HG03521 (cell line): ENCODE measurements around the gene HPCAL1.

Experiments
- ATAC-seq: cut with Tn5 transposase; IDR thresholded peaks from one replicate; pipeline ENCODE4 v1.9.1; 2021; ENCODE audit warnings: mild to moderate bottlenecking, moderate library complexity; ENCODE audit not compliant: unreplicated experiment

HPCAL1 gene

DNA sequence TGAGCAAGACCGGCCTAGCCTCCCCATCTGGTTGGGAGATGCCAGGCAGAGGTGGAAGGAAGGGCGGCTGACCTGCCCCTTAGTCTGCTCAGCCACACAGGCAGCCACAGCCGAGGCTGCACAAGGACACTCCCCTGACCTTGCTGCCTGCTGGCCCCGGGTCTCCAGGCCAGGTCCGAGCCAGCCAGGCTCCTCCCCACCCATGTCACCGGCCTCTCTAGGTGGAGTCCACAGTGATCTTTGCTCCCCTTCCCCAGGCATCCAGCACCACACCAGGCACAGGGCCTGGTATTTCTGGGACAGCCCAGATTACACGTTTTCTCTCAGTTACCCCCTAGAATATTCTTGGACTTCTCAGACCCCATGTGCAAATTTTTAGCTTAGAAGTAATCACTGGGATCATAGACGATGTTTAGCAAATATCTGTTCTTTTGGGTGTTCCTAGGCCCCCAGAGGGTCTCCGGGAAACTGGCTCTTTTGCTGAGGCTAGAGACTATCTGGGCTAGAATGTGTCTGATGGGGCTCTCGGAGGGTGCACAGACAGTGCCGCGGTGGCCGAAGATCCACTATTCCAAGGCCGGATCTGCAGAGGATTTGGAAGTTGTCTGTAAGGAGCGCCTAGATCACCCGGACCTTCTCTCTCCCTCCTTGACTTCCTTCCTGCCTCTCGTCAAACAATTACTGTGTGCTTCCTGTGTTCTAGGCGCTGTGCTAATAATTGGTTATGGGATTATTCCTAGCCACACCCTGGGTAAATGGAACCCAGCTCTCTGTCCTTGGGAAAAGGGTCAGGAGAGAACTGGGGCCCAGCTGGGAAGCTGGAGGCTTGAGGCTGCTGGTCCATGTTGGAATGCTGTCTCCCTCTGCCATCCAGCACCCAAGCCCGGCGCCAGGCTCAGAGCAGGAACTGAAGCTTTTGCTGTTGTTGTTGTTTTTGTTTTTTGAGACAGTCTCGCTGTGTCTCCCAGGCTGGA is 98.6 kb downstream of the HPCAL1 start:
- no peak for ATAC-seq

DNA sequence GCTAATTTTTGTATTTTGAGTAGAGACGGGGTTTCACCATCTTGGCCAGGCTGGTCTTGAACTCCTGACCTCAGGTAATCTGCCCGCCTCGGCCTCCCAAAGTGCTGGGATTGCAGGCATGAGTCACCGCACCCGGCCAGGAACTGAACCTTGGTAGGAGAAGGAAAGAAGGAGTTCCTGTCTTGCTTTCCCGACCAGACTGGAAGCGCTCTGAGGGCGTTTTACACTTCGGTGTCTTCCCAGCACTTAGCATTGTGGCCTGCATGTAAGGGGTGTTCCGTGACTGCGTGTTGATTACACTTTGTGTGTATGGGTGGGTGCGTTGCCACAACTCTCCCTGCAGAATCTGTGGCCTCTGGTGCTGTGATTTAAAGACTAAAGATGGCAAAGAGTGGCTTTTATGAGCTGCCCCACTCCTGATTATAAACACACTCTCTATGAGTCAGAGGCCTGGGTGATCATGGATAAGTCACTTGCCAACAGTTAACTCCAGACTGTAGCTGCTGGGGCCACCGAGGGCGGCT is 99.4 kb downstream of the HPCAL1 start:
- ATAC-seq = no peak

DNA sequence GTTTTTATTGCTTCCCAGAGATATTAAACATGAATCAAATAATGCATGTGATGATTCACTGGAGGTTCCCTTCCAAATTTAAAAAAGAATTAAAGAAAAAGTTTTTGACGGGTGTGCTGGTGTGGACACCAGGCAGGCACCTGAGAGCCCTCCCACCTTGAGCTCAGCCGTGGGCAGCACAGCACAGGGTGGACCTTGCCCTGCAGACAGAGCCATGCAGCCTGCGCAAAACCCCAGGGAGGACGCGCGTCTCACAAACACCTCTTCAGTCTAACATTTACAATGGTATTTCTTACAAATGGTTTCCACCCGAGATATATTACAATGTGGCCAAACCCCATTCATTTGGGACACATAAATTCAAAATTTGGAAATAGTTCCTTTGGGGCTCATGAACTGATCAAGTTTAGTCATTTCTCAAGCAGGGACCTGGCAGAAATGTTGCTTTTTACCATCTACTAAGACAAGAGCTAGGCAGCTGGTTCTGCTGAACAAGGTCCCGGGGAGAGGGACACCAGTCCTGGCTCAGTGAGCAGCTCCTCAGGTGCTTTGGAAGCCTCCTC is 100.0 kb downstream of the HPCAL1 start:
- no peak for ATAC-seq

DNA sequence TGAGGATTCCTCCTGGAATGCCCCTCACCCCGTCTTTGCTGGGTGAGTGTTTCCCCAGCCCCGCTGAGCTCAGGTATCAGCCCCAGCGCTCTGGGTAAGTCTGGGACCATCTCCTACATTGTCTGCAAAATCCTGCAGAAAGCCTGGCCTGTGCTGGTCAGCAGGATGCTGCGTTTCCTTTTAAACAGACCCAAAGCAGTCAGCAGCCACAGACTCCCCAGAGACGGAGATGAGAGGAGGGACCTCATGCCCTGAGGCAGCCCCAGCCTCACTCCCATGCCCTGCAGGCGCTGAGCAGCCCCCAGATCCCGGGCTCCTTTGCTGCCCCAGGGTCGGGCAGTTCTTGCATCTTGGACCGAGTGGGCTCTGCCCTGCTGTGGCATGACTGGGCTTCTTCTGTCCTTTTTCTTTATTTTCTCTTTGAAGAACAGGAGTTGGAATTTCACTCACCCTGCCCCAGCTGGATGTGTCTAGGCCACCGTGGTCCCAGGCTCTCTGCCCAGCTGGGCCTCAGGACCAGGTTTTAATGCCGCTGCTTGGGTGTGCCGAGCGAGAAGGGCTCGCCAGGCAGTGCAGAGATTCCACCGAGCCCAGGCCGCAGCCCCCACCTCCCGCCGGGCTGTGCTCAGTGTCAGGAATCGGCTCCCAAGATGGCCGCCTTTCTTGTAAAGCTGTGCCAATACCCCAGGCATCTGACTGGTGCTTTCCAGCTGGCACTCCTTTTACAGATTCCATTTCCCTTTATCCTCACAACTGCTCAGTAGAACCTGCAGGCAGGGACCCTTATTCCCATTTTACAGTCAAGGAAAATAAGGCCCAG is 101.8 kb downstream of the HPCAL1 start:
- no peak for ATAC-seq

DNA sequence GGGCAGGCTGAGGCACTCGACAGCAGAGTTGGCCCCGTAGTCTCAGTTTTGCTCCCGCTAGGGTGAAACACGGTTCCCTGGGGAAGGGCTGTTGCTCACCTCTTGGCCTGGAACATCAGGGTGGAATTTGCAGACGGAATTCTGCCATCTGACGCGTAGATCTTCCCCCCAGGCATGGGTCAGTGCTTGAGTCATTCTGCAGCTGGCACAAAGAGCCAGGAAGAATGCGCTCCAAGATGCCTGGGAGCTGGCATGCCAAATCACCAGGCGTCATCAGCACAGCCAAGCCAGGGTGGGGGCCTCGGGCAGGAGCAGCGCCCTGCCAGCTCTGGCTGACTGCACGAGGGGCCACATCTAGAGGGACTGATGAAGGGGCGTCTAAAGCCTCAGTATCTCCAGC is 102.7 kb downstream of the HPCAL1 start:
- no peak for ATAC-seq

DNA sequence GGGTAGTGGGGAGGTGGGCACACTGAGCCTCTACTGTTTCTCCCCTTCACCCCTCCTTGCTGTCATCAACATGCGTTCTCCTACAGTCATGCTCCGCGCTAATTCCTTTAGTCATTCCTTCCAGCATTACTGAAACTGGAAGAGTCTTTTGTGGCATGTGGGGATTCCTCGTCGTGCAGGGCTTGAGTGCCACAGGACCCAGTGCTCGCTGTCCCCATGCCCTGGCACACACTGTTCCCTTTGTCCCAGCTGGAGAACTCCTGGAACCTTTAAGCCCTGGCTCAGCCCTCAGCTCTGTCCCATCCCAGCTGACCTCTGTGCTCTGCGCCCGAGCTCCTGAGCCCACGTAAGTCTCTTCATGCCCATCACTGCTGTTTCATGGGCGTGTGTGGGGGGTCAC is 103.3 kb downstream of the HPCAL1 start:
- no peak for ATAC-seq

DNA sequence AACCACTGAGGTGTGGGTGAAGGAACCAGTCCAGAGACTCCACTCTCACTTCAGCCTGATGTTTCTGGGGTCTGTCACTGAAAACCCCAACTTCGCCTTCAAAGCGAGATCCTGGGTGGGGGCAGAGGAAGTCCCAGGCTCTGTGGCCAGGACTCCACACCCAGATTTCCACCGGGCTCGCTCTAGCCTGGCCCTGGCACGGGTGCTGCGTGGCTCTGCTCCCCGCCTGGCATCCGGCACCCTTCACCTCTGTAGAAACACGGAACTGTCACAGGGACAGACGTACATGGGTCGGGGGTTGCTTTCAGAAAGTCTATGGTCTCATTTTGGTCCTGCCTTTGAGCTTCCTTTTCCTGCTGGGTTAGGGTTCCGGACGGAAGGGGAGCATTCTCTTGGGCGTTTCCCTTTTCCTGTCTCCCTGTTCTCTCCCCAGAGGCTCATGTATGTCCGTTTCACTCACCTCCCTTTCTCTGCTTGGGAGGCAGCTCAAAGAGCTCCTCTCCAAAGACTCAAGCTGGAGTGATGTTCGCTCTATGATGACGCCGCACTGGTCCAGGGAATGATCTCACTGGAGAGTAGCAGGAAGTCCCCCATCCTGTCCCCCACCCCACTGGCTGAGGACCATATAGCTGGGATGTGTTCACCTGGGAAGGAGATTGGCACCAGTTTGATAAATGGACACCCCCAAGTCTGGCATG is 103.9 kb downstream of the HPCAL1 start:
- ATAC-seq = no peak

DNA sequence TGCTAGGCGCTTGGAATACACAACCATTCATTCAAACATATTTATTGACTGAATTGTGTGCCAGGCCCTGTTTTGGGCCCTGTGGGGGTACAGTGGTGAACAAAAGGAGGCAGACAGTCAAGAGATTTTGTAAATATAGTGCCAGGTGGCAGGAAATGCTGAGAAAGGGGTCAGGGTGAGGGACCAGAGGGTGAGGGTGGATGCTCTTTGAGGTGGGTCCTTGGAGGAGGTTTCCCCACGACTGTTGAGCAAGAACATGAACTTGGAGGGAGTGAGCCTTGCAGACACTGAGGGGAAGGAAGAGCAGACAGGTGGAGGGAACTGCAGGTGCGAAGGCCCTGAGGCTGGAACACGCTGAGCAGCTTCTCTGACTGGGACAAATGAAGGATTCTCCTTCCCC is 104.7 kb downstream of the HPCAL1 start:
- no peak for ATAC-seq

DNA sequence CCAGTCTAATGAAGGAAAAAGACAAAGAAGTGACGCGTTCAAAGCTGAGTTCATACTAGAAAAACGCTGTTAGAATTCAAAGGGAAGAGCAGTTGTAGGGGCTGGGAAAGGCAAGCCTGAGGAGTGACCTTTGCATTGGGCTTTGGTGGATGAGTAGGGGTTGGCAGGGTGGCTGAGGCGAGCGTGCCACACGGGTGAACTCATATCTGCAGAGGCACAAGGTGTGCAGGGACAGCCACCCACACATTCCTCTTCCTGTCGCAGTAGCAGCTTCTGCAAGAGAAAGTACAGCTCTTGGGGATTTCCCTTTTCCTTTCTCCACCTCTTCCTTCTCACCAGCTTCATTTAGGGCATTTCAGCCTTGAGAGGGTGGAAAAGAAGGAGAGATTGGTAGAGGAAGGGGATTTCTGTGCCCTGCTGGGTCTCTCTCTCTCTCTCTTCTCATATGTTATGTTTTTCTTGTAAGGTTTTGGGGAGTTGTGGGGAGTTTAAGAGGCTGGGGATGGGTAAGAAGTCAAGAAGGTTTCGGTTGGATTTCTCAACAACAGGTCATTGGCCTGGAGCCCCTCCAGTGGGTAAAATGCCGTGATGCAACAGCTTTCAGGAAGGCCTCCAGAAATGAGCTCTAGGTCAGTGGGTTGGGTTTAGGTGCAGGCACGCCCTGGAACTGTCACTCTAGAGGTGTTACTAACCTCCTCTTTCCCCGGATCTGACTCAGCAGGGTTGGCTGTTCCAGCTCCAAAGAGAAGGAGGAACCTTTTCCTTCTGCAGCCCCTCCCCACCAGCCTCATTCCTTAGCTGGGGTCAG is 105.3 kb downstream of the HPCAL1 start:
- ATAC-seq = peak; percentile 37

DNA sequence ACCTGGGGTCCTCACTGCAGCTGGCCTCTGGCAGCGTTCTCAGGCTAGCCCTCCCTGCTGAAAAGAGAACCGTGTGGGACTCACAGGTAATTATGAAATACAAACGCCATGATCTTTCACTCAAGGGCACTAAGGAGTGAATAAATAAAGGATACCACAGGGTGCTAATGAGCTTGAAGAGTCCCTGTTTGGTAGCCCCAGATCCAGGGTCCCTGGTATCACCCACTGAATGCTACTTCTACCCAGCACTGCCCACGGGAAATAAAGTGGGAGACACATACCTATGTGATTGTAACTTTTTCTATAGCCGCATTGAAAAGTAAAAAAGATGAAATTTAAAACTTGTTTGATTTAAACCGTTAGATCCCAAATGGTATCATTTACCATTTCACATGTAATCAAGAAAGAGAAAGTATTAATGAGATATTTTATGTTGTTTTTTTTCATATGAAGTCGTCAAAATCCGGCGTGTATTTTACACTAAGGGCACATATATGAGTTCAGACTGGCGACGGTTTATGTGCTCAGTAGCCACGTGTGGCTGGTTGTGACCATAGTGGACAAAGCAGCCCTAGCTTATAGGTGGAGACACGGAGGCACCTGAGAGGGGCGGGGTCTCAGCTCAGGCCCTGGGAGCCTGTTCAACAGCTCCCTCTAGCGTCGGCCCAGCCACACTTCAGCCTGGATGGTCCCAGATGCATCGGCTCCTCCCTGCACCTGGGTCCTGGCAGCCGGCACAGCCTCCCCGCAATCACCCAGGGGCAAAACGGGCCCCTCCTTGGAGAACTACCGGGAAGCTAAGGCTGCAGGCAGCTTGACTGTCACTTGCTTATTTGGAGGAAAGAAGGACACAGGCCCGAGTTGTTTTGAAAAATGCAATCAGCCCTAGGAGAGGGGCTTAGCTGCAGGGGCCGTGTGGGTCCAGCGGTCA is 106.2 kb downstream of the HPCAL1 start:
- peak; percentile 49 for ATAC-seq

DNA sequence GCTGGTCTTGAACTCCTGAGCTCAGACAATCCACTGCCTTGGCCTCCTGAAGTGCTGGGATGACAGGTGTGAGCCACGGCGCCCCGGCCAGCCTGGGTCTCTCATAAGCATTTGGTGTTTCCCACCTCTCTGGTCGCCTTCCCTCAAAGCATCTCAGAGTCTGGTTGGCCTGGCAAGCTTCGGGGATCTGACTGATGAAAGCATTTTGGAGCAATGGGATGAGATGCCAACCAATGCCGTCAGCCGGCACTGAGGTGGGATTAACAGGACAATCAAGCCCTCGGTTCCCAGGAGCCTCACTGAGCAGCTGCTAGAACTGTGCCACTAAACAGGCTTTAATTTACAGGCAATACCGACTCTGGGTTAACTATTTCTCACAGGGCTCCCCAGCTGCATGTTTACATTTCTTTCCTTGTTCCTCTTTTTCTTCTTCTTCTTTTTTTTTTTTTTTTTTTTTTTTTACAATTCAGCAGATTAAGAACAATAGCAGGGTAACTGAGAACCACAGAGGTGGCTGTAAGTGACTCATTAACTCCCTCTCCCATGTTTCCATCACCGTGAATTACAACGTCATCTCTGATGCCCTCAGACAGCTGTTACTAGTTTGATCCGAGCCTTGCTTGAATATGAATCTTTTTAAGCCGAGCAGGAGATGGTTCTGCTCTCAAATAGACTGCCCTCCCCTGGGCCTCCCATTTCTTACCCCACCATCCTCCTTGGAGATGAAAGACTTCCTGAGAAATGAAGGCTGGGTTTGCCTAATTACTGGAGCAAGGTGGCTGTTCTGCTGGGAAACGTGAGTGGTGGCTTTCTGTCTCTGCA is 107.5 kb downstream of the HPCAL1 start:
- ATAC-seq = peak; percentile 57

DNA sequence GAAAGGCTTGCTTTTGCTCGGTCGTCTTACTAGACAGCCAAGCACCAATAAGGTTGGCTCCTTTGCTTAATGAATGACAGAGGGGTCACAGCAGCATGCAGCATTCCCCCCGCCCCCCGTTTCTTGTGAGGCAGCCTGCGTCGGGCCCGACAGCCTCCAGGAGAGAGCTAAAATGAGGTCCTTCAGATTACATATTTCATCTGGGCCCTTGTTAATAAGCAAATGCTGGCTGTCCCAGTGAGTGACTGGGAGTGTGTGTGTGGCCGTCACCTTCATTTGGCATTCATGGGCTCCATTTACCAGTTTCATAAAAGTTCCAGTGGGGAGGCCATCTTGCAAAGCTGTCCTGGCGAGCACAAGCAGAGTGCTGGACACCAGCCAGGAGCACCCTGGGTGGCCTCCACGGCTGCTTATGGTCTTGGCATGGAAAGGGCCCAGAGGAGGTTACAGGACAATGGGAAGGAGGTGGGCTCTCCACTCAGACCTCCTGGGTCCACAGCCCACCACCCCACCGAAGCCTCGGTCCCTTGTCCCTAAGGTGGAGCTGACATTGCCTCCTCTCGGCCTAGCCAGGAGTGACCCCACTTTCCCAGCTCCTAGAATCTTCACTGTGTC is 108.2 kb downstream of the HPCAL1 start:
- no peak for ATAC-seq

DNA sequence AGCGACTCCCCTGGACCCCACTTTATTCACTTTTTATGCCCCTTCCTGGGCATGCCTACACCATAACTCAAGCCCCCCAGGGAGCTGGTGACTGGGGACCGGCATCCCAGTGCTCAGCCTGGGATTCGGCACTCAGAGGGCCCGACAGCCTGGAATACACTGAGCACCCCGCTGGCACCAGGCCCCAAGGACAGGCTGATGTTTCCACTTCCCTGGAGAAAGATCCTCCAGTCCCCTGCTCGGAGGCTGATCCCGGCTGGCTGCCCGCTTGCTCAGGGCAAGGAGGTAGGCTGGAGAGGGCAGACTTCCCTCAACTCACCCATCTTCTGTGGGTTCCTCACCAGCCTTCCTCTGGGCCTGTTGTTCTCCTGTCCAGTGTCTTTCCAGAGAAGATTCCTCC is 108.9 kb downstream of the HPCAL1 start:
- ATAC-seq = no peak

DNA sequence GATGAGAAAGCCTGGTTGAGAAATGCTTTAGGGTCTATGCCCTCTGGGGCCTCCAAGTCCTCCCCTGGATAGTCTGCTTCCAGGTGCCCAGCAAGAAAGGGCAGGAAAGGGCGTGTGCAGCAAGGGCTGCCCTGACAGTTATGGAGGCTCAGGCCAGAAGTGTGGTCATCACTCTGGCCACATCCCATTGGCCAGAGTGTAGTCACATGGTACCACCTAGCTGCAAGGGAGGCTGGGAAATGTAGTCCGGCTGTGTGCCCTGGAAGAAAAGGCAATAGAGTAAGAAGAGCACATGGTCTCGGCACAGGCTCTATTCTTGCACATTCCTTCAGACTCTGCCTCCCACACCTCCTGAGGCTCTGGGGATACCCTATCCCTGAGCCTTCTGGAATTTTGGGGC is 109.7 kb downstream of the HPCAL1 start:
- no peak for ATAC-seq

DNA sequence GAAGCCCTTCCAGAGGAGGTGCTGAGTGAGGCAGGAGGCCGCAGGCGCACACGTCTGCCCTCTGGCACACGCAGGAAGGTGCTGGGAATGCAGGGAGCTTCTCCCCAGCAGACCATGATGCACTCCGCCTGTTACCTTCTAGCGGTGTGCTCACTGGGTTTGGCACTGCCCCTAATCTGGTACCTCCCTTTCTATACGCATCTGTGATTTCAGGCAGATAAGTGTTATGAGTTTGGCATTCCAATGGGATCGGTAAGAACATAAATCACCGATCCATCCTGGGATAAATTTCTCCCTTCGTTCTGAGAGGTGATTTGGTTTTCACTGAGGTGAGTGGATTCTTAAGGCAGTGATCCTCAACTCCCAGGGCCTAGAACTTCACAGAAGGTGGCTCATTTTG is 110.8 kb downstream of the HPCAL1 start:
- ATAC-seq = no peak

DNA sequence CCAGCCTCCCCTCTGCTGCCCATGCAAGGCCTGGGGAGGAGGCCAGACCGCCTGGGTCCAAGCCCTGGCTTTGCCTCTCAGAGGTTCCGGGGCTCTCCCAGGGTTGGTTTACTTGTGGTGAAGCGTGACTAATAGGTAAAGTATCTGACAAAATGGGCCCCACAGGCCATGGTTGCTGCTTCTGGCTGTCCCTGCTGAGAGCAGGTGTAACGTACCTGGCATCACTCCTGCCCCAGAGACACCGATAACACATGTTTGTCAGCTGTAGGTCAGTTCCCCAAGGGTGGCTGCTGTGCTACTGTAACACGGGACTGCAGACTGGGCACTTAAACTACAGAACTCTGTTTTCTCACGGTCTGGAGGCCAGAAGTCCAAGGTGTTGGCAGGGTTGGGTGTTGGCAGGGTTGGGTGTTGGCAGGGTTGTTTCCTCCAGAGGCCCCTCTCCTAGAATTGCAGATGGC is 111.3 kb downstream of the HPCAL1 start:
- ATAC-seq = no peak

DNA sequence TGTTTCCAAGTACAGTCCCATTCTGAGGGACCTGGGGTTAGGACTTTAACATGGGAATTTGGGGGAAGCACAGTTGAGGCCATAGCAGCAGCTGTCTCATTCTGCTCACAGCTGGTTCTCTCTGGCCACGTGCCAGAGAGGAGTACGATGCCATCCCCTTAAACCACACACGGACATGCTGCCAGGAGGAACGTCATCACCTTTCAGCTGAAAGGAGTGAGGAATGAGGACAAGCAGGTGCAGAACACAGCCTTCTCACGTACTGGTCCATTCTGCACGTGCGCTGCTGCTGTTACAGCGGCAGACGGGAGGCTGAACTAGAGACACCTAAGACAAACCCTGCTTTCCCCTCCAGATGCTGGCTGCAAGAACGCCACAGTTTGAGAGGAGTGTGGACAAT is 111.9 kb downstream of the HPCAL1 start:
- ATAC-seq = no peak
